PC-9 (cell line): Measurements from ENCODE around the gene CUL4B. TPM values are rescaled to one million over a fixed set of nuclear protein-coding genes. Genes with fewer than 3 reads are reported as not detected.

Experiments used
- BruUV-seq: library from RNA; stranded (reverse); fragments of 400-500 nt; replicated peaks from 2 replicates; lab custom pipeline; 2021; lab: Mats Ljungman, UMichigan
- CTCF ChIA-PET: fragments of 300-600 bp; sonication (Branson Sonifier 250); formaldehyde crosslinking; loops from one replicate; lab custom pipeline; 2022; ENCODE audit warnings: antibody characterized with exemption; lab: Charles Lee
- POLR2A ChIA-PET: fragments of 300-600 bp; sonication (Branson Sonifier 250); formaldehyde crosslinking; loops from one replicate; lab custom pipeline; 2022; ENCODE audit warnings: antibody characterized with exemption; ENCODE audit not compliant: unreplicated experiment; lab: Charles Lee
- DNase-seq, 2 experiments: peaks; one replicate each; pipeline versions ENCODE4 v3.0.0 to v3.0.0-alpha.2; 2015 to 2022; ENCODE audit warnings: mixed read lengths in 1 of 2
- H2AFZ ChIP-seq: fragments of 200-600 bp; sonication (generic); 2 replicates; pipeline ENCODE4 v1.8.1; 2017; ENCODE audit warnings: antibody characterized with exemption
- H3F3A ChIP-seq: fragments of 200-600 bp; sonication (generic); 2 replicates; pipeline ENCODE4 v1.8.1; 2017; ENCODE audit warnings: antibody characterized with exemption, mild to moderate bottlenecking, low read depth; ENCODE audit not compliant: insufficient read depth
- H3K27ac ChIP-seq: fragments of 200-600 bp; sonication (generic); 2 replicates; pipeline ENCODE4 v1.6.1; 2016; ENCODE audit warnings: mixed run types
- H3K27me3 ChIP-seq: fragments of 200-600 bp; sonication (generic); 2 replicates; pipeline ENCODE4 v1.6.1; 2016; ENCODE audit warnings: low read depth, mixed run types; ENCODE audit not compliant: insufficient read depth
- H3K36me3 ChIP-seq: fragments of 200-600 bp; sonication (generic); 2 replicates; pipeline ENCODE4 v1.6.1; 2016; ENCODE audit warnings: low read depth, mixed run types
- H3K4me1 ChIP-seq: fragments of 200-600 bp; sonication (generic); replicated peaks from 2 replicates; pipeline ENCODE4 v1.6.1; 2016; ENCODE audit warnings: mixed run types; ENCODE audit not compliant: insufficient read depth
- H3K4me2 ChIP-seq: fragments of 200-600 bp; sonication (generic); 2 replicates; pipeline ENCODE4 v1.6.1; 2017; ENCODE audit warnings: mixed run types
- H3K4me3 ChIP-seq: fragments of 200-600 bp; sonication (generic); 2 replicates; pipeline ENCODE4 v1.6.1; 2016; ENCODE audit warnings: mixed run types
- H3K79me2 ChIP-seq: fragments of 200-600 bp; sonication (generic); 2 replicates; pipeline ENCODE4 v1.6.1; 2017; ENCODE audit warnings: low read depth, mixed run types
- H3K9me2 ChIP-seq: fragments of 200-600 bp; sonication (generic); 2 replicates; pipeline ENCODE4 v1.8.1; 2017; ENCODE audit warnings: mild to moderate bottlenecking; ENCODE audit not compliant: insufficient read depth
- H3K9me3 ChIP-seq: fragments of 200-600 bp; sonication (generic); 2 replicates; pipeline ENCODE4 v1.8.1; 2016; ENCODE audit warnings: low read depth; ENCODE audit not compliant: insufficient read depth
- H4K20me1 ChIP-seq: fragments of 200-600 bp; sonication (generic); 2 replicates; pipeline ENCODE4 v1.8.1; 2017; ENCODE audit not compliant: insufficient read depth
- EZH2 ChIP-seq: fragments of 200-600 bp; sonication (generic); IDR thresholded peaks from 2 replicates; pipeline ENCODE4 v1.8.0; 2017; ENCODE audit warnings: antibody characterized with exemption, low read depth
- intact Hi-C: fragments of 100-400 bp; cut with micrococcal nuclease; formaldehyde crosslinking; loops from one replicate; pipeline ENCODE4 v1.10.0; 2022; ENCODE audit not compliant: unreplicated experiment
- total RNA-seq: library from RNA; stranded (reverse); gene quantifications from 2 replicates; pipeline ENCODE4 v1.2.3, GENCODE V29; 2021
- TF ChIP-seq, protein P1 (sequence below): fragments of 200-600 bp; sonication (generic); conservative IDR thresholded peaks from 2 replicates; pipeline ENCODE4 v1.6.1; 2017; ENCODE audit warnings: mixed run types, antibody characterized with exemption, mild to moderate bottlenecking, moderate library complexity

Gene CUL4B
- total RNA-seq, 1 experiment from 2014 or later, result 154 TPM

DNA sequence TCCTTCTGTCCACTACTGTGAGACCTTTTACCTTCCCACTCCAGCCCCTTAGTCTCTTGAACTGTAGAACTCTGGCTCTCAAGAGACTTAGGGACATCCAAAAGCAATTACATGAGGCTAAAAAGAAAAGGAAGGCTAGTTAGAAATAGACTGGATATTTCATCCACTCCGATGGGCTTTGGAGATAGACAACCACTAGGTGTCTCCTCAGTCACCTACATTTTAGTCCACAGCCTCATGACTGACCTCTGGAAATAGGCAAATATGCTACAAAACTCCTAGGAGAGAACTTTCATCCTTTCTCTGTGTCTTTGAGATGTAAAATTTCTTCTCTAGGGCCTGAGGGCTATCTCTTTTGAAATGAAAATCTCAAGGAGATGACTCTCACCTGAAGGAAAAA, 46.5 kb downstream of the CUL4B start:
- BruUV-seq, result no TSS peak

GRCh38 chrX:120512627-120513026, 48.1 kb downstream of the CUL4B start:
- no TSS peak for BruUV-seq
- TF ChIP-seq EZH2, result no peak
- TF ChIP-seq, protein P1, sequence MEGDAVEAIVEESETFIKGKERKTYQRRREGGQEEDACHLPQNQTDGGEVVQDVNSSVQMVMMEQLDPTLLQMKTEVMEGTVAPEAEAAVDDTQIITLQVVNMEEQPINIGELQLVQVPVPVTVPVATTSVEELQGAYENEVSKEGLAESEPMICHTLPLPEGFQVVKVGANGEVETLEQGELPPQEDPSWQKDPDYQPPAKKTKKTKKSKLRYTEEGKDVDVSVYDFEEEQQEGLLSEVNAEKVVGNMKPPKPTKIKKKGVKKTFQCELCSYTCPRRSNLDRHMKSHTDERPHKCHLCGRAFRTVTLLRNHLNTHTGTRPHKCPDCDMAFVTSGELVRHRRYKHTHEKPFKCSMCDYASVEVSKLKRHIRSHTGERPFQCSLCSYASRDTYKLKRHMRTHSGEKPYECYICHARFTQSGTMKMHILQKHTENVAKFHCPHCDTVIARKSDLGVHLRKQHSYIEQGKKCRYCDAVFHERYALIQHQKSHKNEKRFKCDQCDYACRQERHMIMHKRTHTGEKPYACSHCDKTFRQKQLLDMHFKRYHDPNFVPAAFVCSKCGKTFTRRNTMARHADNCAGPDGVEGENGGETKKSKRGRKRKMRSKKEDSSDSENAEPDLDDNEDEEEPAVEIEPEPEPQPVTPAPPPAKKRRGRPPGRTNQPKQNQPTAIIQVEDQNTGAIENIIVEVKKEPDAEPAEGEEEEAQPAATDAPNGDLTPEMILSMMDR, result no peak
- H3K27ac ChIP-seq, result no peak overlapping the region
- intact Hi-C loops, result no loop called here
- ChIA-PET CTCF (no interaction called here), POLR2A (no interaction called here)
- no peaks in the 10 kb centered on the region for H4K20me1 ChIP-seq
- peaks cover 6% of the 10 kb centered on the region for H3K4me1 ChIP-seq
- no peak overlapping the region for H2AFZ ChIP-seq
- H3K36me3 ChIP-seq, result no peaks in the 10 kb centered on the region
- peaks cover 9% of the 10 kb centered on the region; the same call in 1 of the 2 replicates for H3F3A ChIP-seq
- H3K27me3 ChIP-seq, result no peaks in the 10 kb centered on the region
- H3K79me2 ChIP-seq, result no peaks in the 10 kb centered on the region
- DNase-seq, result no peak
- H3K9me2 ChIP-seq, result no peaks in the 10 kb centered on the region
- H3K9me3 ChIP-seq, result no peaks in the 10 kb centered on the region
- no peak overlapping the region for H3K4me2 ChIP-seq
- no peak overlapping the region for H3K4me3 ChIP-seq

More for the DNA sequence above, 46.5 kb downstream of the CUL4B start:
- Histone ChIP-seq H3K4me3 (no peak overlapping the region), H3K79me2 (no peaks in the 10 kb centered on the region), H3K27me3 (no peaks in the 10 kb centered on the region), H3F3A (peaks cover 18% of the 10 kb centered on the region), H3K27ac (peak overlapping the region; percentile 10; the same call in 1 of the 2 replicates), H3K36me3 (no peaks in the 10 kb centered on the region), H3K4me2 (no peak overlapping the region), H2AFZ (no peak overlapping the region), H3K4me1 (peaks cover 22% of the 10 kb centered on the region), H3K9me2 (no peaks in the 10 kb centered on the region), H4K20me1 (no peaks in the 10 kb centered on the region), H3K9me3 (no peaks in the 10 kb centered on the region)
- intact Hi-C loops, result loop anchor here (1.0 kb wide), 1 partner anchor 146 kb away; no protein-coding TSS in a partner anchor
- POLR2A ChIA-PET, result no interaction called here
- CTCF ChIA-PET, result no interaction called here
- TF ChIP-seq, protein P1, result peak; percentile 75
- no peak for TF ChIP-seq EZH2
- no peak for DNase-seq

- Histone ChIP-seq H3F3A (peaks cover 9% of the 10 kb centered on the region; the same call in 1 of the 2 replicates), H3K9me2 (no peaks in the 10 kb centered on the region), H2AFZ (no peak overlapping the region), H3K4me3 (no peak overlapping the region), H3K36me3 (no peaks in the 10 kb centered on the region), H3K4me1 (peaks cover 2% of the 10 kb centered on the region; the same call in 1 of the 2 replicates), H3K27me3 (no peaks in the 10 kb centered on the region), H4K20me1 (no peaks in the 10 kb centered on the region), H3K4me2 (no peak overlapping the region), H3K79me2 (no peaks in the 10 kb centered on the region), H3K27ac (no peak overlapping the region), H3K9me3 (no peaks in the 10 kb centered on the region)
- TF ChIP-seq, protein P1, result no peak
- TF ChIP-seq EZH2, result no peak
- no peak for DNase-seq
- ChIA-PET POLR2A (interaction anchor here (0.6 kb wide), 1 partner anchor 26 kb away, joined by 4 read pairs; no protein-coding TSS in a partner anchor), CTCF (no interaction called here)
- BruUV-seq, result no TSS peak
- intact Hi-C loops, result no loop called here
Measured at GRCh38 chrX:120512222-120512621, 48.5 kb downstream of the CUL4B start.
